ENCODE results near the gene ZNF79. TPM values are rescaled to one million over a fixed set of nuclear protein-coding genes. Genes with fewer than 3 reads are reported as not detected.

ZNF79 gene
- total and polyA plus RNA-seq, 2 of the 8 experiments (the other 6 are each of a cell fraction or from before 2014, with no cell fraction given): 2.4 to 7.4 TPM

DNA sequence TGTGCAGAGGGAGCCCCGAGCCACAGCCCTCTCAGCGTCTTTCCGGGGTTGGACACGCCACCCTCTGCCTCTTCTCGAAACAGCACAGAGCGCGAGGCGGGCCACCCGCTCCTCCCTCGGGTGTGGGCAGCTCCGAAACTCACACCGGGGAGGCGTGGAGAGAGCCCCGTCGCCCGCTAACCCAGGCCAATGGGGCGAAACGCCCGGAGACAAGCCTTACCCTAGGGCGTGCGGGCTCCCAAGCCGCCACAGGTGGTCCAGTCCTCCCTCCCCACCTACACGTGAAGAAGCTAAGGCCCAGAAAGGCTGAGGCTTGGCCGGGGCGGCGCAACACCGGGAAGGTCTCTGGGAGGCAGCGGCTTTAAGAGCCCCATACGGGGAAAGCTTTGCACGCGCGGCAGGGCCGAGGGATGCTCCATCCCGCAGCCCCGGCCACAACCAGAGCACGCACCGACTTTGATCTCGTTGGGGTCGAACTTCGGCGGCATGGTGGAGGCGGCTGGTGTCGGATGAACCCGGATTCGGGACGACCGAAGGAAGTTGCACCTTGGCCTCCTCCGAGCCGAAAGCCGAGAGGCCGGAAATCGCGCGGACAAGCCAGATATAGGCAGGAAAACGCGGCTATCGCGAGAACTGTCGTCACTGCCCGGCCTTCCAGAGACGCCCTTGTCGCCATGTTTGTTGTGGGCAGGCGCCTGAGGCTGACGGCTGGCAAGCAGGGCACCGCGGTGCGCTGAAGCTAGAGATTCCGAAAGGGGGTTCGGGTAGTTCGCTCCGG, 26.8 kb downstream of the ZNF79 start, which contains the start of the genes LRSAM1 and RPL12 (continued):
- TF ChIP-seq GABPA (IDR thresholded peaks at IDR 0.05; ENCODE audit: borderline replicate concordance, insufficient read depth, low read length) (no peak), HDAC2 (IDR thresholded peaks at IDR 0.05; ENCODE audit: borderline replicate concordance in 1 of 2, low read depth in 2 of 2, low read length in 2 of 2) (no peak), SP4 (IDR thresholded peaks at IDR 0.05; ENCODE audit: low read length) (peak; percentile 82; the same call in 1 of the 2 replicates), SP1 (IDR thresholded peaks at IDR 0.05; ENCODE audit: low read depth, low read length) (peak; percentile 68; the same call in 1 of the 2 replicates), RFX5 (IDR thresholded peaks at IDR 0.05; ENCODE audit: borderline replicate concordance, low read depth, low read length) (no peak), TAF1 (IDR thresholded peaks at IDR 0.05; ENCODE audit: low read depth, low read length) (peak; percentile 100), EP300 (IDR thresholded peaks at IDR 0.05; ENCODE audit: borderline replicate concordance in 1 of 2, low read depth in 2 of 2, low read length in 2 of 2) (no peak), KDM4A (IDR thresholded peaks at IDR 0.05; ENCODE audit: low read depth, low read length, severe bottlenecking) (peak; percentile 99), CBX8 (IDR thresholded peaks at IDR 0.05; ENCODE audit: borderline replicate concordance, low read depth, low read length) (no peak), SRF (IDR thresholded peaks at IDR 0.05; ENCODE audit: low read depth, low read length) (peak; percentile 50), TCF12 (IDR thresholded peaks at IDR 0.05; ENCODE audit: low read depth, low read length) (no peak), CHD1 (IDR thresholded peaks at IDR 0.05; ENCODE audit: low read depth, low read length) (no peak; the same call in 1 of the 2 replicates), CHD2 (IDR thresholded peaks at IDR 0.05; ENCODE audit: low read length) (peak; percentile 99), SAP30 (IDR thresholded peaks at IDR 0.05; ENCODE audit: insufficient read depth, insufficient replicate concordance, low read length) (peak; percentile 35), RAD21 (IDR thresholded peaks at IDR 0.05 in 1 of 2, conservative IDR thresholded peaks at IDR 0.05 in 1 of 2; ENCODE audit: low read depth in 2 of 2, low read length in 2 of 2) (no peak)
- TF ChIP-seq, protein P1, sequence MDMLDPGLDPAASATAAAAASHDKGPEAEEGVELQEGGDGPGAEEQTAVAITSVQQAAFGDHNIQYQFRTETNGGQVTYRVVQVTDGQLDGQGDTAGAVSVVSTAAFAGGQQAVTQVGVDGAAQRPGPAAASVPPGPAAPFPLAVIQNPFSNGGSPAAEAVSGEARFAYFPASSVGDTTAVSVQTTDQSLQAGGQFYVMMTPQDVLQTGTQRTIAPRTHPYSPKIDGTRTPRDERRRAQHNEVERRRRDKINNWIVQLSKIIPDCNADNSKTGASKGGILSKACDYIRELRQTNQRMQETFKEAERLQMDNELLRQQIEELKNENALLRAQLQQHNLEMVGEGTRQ (IDR thresholded peaks at IDR 0.05; ENCODE audit: low read length): no peak
- TF ChIP-seq, protein P2, sequence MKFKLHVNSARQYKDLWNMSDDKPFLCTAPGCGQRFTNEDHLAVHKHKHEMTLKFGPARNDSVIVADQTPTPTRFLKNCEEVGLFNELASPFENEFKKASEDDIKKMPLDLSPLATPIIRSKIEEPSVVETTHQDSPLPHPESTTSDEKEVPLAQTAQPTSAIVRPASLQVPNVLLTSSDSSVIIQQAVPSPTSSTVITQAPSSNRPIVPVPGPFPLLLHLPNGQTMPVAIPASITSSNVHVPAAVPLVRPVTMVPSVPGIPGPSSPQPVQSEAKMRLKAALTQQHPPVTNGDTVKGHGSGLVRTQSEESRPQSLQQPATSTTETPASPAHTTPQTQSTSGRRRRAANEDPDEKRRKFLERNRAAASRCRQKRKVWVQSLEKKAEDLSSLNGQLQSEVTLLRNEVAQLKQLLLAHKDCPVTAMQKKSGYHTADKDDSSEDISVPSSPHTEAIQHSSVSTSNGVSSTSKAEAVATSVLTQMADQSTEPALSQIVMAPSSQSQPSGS (IDR thresholded peaks at IDR 0.05; ENCODE audit: low read length): peak; percentile 98

All from H1 (cell line).